Measurements from ENCODE around the gene BSPRY. TPM values are rescaled to one million over a fixed set of nuclear protein-coding genes. Genes with fewer than 3 reads are reported as not detected.

Gene BSPRY
- total RNA-seq (2022; extraction: Qiagen RNA extraction), result 0.08 to 0.12 TPM (median 0.09 TPM) in 3 of 5 replicates, not detected in the others

GRCh38 chr9:113349445-113350094, at the start of gene BSPRY:
BSPRY (plus strand) TSS chr9:113349541; CDS start chr9:113349580, 39 bp downstream.

GRCh38 chr9:113302792-113303418, 46.4 kb upstream of the BSPRY start, which contains the start of gene RNF183:
RNF183 (minus strand) TSS chr9:113303376; CDS start chr9:113298184, 5,192 bp downstream.

GRCh38 chr9:113340011-113340699, 9.2 kb upstream of the BSPRY start, which contains the start of gene WDR31:
WDR31 (minus strand) TSS chr9:113340275; CDS start chr9:113332022, 8,253 bp downstream.

GRCh38 chr9:113376634-113377567, 27.6 kb downstream of the BSPRY start, which contains the start of gene HDHD3:
HDHD3 (minus strand) TSS chr9:113376986; CDS start chr9:113374354, 2,632 bp downstream.

GRCh38 chr9:113401027-113401792, 51.9 kb downstream of the BSPRY start, which contains the start of gene ALAD:
ALAD (minus strand) TSS chr9:113401284; CDS start chr9:113393559, 7,725 bp downstream.

GRCh38 chr9:113410207-113410864, 61.0 kb downstream of the BSPRY start, which contains the start of the genes C9orf43 and POLE3:
C9orf43 (plus strand) TSS chr9:113410747; CDS start chr9:113413494, 2,747 bp downstream.
POLE3 (minus strand) TSS chr9:113410675; CDS start chr9:113410293, 382 bp downstream.

Other genes starting within 250 kb of the BSPRY start
- gene SLC31A2, start 198.5 kb upstream of the BSPRY start, total RNA-seq (2022; extraction: Qiagen RNA extraction), result 7.0 to 7.9 TPM (median 7.3 TPM) in 5 replicates
- gene FKBP15, start 128.3 kb upstream of the BSPRY start, total RNA-seq (2022; extraction: Qiagen RNA extraction), result 17.1 to 18.6 TPM (median 18.0 TPM) in 5 replicates
- 19.1 to 21.7 TPM (median 20.5 TPM) in 5 replicates for gene SLC31A1, start 128.0 kb upstream of the BSPRY start, total RNA-seq (2022; extraction: Qiagen RNA extraction)
- gene CDC26, start 74.0 kb upstream of the BSPRY start, total RNA-seq (2022; extraction: Qiagen RNA extraction), result 42.9 to 71.8 TPM (median 48.8 TPM) in 5 replicates
- 55.1 to 61.9 TPM (median 55.6 TPM) in 5 replicates for gene PRPF4, start 73.9 kb upstream of the BSPRY start, total RNA-seq (2022; extraction: Qiagen RNA extraction)
- gene RNF183, start 46.2 kb upstream of the BSPRY start, total RNA-seq (2022; extraction: Qiagen RNA extraction), result 0.15 TPM in 1 of 5 replicates, not detected in the others
- 0.95 to 1.4 TPM (median 1.1 TPM) in 5 replicates for gene WDR31, start 9.3 kb upstream of the BSPRY start, total RNA-seq (2022; extraction: Qiagen RNA extraction)
- 21.9 to 27.5 TPM (median 25.6 TPM) in 5 replicates for gene HDHD3, start 27.4 kb downstream of the BSPRY start, total RNA-seq (2022; extraction: Qiagen RNA extraction)
- gene ALAD, start 51.7 kb downstream of the BSPRY start, total RNA-seq (2022; extraction: Qiagen RNA extraction), result 13.5 to 17.8 TPM (median 15.9 TPM) in 5 replicates
- 108 to 128 TPM (median 112 TPM) in 5 replicates for gene POLE3, start 61.1 kb downstream of the BSPRY start, total RNA-seq (2022; extraction: Qiagen RNA extraction)
- gene C9orf43, start 61.2 kb downstream of the BSPRY start, total RNA-seq (2022; extraction: Qiagen RNA extraction), result 0.53 to 0.88 TPM (median 0.65 TPM) in 5 replicates
- gene RGS3, start 114.2 kb downstream of the BSPRY start, total RNA-seq (2022; extraction: Qiagen RNA extraction), result 21.7 to 26.2 TPM (median 23.8 TPM) in 5 replicates

Measured in A549 treated with CORT108297 at 1 μM for 4 hours (cell line).